Measurements from ENCODE around the gene FAM3C. TPM values are rescaled to one million over a fixed set of nuclear protein-coding genes. Genes with fewer than 3 reads are reported as not detected.
A peak's percentile ranks its signal among the peaks of the same experiment; 100 is the strongest.

The FAM3C gene
- total RNA-seq, 1 experiment from 2014 or later, result 322 TPM

DNA sequence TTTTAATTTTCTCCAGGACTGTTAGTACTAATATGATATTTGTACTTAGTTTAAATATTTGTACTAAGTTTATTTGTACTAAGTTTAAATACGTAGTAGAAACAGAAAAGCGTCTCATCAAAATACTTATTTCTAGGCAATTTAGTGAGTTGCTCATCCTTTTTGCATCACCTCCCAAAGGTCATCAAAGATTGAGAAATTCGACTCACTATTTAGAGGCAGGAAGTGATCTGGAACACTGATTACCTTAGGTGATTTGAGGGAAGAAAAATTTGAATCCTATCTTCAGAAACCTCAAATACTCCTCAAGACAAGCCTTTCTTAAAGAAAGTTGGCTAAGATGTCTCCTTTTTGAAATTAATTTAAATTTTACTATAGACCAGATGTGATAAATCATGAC is 52.8 kb downstream of the FAM3C start:
- no peaks in the 10 kb centered on the region for H3K9me2 ChIP-seq (ENCODE audit: insufficient read depth)
- BruUV-seq (replicated peaks), result no TSS peak
- RAD21 ChIA-PET (ENCODE audit: low non-redundant PET in 1 of 2, low total read pairs in 2 of 2, uncharacterized antibody in 2 of 2, unreplicated experiment in 2 of 2), result no interaction called here
- H4K20me1 ChIP-seq (ENCODE audit: insufficient read depth), result no peaks in the 10 kb centered on the region
- H3K9me3 ChIP-seq (ENCODE audit: control insufficient read depth in 1 of 2, insufficient read depth in 1 of 2, low read depth in 1 of 2, low read length in 2 of 2), result no peaks in the 10 kb centered on the region
- no peak overlapping the region for H3K4me3 ChIP-seq (replicated peaks in 1 of 2; ENCODE audit: low read depth in 1 of 2, low read length in 2 of 2)
- intact Hi-C loops (cut with micrococcal nuclease), result no loop called here
- peak; percentile 60 for TF ChIP-seq CEBPB (IDR thresholded peaks at IDR 0.05; ENCODE audit: low read depth)
- TF ChIP-seq, protein P1, sequence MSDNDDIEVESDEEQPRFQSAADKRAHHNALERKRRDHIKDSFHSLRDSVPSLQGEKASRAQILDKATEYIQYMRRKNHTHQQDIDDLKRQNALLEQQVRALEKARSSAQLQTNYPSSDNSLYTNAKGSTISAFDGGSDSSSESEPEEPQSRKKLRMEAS (IDR thresholded peaks at IDR 0.05), result no peak
- no peak for TF ChIP-seq YY1 (IDR thresholded peaks at IDR 0.05; ENCODE audit: extremely low read depth, insufficient replicate concordance, low read depth, low read length)
- TF ChIP-seq, protein P2, sequence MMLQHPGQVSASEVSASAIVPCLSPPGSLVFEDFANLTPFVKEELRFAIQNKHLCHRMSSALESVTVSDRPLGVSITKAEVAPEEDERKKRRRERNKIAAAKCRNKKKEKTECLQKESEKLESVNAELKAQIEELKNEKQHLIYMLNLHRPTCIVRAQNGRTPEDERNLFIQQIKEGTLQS (IDR thresholded peaks at IDR 0.05), result 0 out of 2 replicates have a peak, but pooled peaks have one; percentile 12
- TF ChIP-seq EZH2 (IDR thresholded peaks at IDR 0.05), result no peak
- TF ChIP-seq ZNF274 (IDR thresholded peaks at IDR 0.05; ENCODE audit: low read depth, low read length), result no peak
- no peak; the same call in 1 of the 2 replicates for TF ChIP-seq CBX3 (IDR thresholded peaks at IDR 0.05; ENCODE audit: low read depth)
- TF ChIP-seq EZH2phosphoT487 (IDR thresholded peaks at IDR 0.05; ENCODE audit: borderline replicate concordance), result no peak
- TF ChIP-seq, protein P3, sequence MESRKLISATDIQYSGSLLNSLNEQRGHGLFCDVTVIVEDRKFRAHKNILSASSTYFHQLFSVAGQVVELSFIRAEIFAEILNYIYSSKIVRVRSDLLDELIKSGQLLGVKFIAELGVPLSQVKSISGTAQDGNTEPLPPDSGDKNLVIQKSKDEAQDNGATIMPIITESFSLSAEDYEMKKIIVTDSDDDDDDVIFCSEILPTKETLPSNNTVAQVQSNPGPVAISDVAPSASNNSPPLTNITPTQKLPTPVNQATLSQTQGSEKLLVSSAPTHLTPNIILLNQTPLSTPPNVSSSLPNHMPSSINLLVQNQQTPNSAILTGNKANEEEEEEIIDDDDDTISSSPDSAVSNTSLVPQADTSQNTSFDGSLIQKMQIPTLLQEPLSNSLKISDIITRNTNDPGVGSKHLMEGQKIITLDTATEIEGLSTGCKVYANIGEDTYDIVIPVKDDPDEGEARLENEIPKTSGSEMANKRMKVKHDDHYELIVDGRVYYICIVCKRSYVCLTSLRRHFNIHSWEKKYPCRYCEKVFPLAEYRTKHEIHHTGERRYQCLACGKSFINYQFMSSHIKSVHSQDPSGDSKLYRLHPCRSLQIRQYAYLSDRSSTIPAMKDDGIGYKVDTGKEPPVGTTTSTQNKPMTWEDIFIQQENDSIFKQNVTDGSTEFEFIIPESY (IDR thresholded peaks at IDR 0.05; ENCODE audit: extremely low read depth, insufficient replicate concordance, low read length), result no peak
- no peak for TF ChIP-seq SP1 (IDR thresholded peaks at IDR 0.05; ENCODE audit: low read depth)
- TF ChIP-seq FOSL1 (IDR thresholded peaks at IDR 0.05; ENCODE audit: low read depth), result no peak
- no peak for TF ChIP-seq POLR2A (IDR thresholded peaks at IDR 0.05; ENCODE audit: borderline replicate concordance, extremely low read depth, insufficient read depth, insufficient read length)
- no peak for TF ChIP-seq ELF1 (IDR thresholded peaks at IDR 0.05; ENCODE audit: borderline replicate concordance, low read depth)
- no peak for TF ChIP-seq RAD21 (IDR thresholded peaks at IDR 0.05; ENCODE audit: low read depth)
- DNase-seq (ENCODE audit: low read depth, low spot score) (no peak), ATAC-seq (no peak)
- POLR2A ChIA-PET, result no interaction called here
- CTCF ChIA-PET, result no interaction called here
- H2AFZ ChIP-seq (ENCODE audit: low read depth, low read length, poor library complexity, severe bottlenecking), result no peak overlapping the region
- H3K4me2 ChIP-seq (ENCODE audit: low read length), result no peak overlapping the region
- peaks cover 18% of the 10 kb centered on the region for H3K79me2 ChIP-seq (ENCODE audit: insufficient read depth, low read length)
- H3K36me3 ChIP-seq (ENCODE audit: control insufficient read depth in 1 of 2, insufficient read depth in 2 of 2, low read length in 2 of 2), result peaks cover 11 to 19% of the 10 kb centered on the region in 2 experiments
- H3K9ac ChIP-seq (ENCODE audit: low read length), result no peak overlapping the region
- H3K27ac ChIP-seq (ENCODE audit: low read depth, low read length), result peak overlapping the region; percentile 56; the same call in 1 of the 2 replicates
- H3K4me1 ChIP-seq (ENCODE audit: control insufficient read depth in 1 of 2, insufficient read depth in 2 of 2, low read length in 2 of 2), result peaks cover 19 to 80% of the 10 kb centered on the region in 2 experiments; a peak in 3 of 4 replicates
- no peaks in the 10 kb centered on the region for H3K27me3 ChIP-seq (ENCODE audit: insufficient read depth, low read length)
